HL-60 (cell line): Measurements from ENCODE around the gene ELN.

Source experiments
- DNase-seq, 2 experiments: peaks; one replicate each; pipeline ENCODE4 v3.0.0-alpha.2; 2010 to 2020; ENCODE audit warnings: low read depth in 1 of 2, low spot score in 1 of 2
- H3K27ac ChIP-seq: fragments of 250-450 bp; sonication (Bioruptor Pico); replicated peaks from 2 replicates; pipeline ENCODE4 v1.5.1; 2020; ENCODE audit warnings: mild to moderate bottlenecking, moderate library complexity
- H3K27me3 ChIP-seq: fragments of 250-450 bp; sonication (Bioruptor Pico); 2 replicates; pipeline ENCODE4 v1.5.1; 2021; ENCODE audit warnings: mild to moderate bottlenecking, moderate library complexity; ENCODE audit not compliant: insufficient read depth, poor library complexity, severe bottlenecking
- H3K4me3 ChIP-seq: replicated peaks from 2 replicates; pipeline ENCODE4 v1.5.1; 2011; ENCODE audit warnings: mild to moderate bottlenecking, control low read depth, low read length; ENCODE audit not compliant: insufficient read depth
- GABPA ChIP-seq: IDR thresholded peaks from 2 replicates; pipeline ENCODE4 v1.6.1; 2012; ENCODE audit warnings: low read depth
- POLR2AphosphoS5 ChIP-seq: IDR thresholded peaks from 2 replicates; pipeline ENCODE4 v1.6.1; 2012; ENCODE audit warnings: low read depth
- SPI1 ChIP-seq: IDR thresholded peaks from 2 replicates; pipeline ENCODE4 v1.6.1; 2012; ENCODE audit warnings: low read depth, mild to moderate bottlenecking, borderline replicate concordance
- TF ChIP-seq, protein P1 (sequence below): IDR thresholded peaks from 2 replicates; pipeline ENCODE4 v1.6.1; 2012; ENCODE audit warnings: low read depth; ENCODE audit not compliant: insufficient replicate concordance
- TF ChIP-seq, protein P2 (sequence below): IDR thresholded peaks from one replicate; pipeline ENCODE4 v1.5.1; 2011; ENCODE audit warnings: low read length, control low read depth, inconsistent platforms; ENCODE audit not compliant: insufficient read depth

Gene ELN

DNA sequence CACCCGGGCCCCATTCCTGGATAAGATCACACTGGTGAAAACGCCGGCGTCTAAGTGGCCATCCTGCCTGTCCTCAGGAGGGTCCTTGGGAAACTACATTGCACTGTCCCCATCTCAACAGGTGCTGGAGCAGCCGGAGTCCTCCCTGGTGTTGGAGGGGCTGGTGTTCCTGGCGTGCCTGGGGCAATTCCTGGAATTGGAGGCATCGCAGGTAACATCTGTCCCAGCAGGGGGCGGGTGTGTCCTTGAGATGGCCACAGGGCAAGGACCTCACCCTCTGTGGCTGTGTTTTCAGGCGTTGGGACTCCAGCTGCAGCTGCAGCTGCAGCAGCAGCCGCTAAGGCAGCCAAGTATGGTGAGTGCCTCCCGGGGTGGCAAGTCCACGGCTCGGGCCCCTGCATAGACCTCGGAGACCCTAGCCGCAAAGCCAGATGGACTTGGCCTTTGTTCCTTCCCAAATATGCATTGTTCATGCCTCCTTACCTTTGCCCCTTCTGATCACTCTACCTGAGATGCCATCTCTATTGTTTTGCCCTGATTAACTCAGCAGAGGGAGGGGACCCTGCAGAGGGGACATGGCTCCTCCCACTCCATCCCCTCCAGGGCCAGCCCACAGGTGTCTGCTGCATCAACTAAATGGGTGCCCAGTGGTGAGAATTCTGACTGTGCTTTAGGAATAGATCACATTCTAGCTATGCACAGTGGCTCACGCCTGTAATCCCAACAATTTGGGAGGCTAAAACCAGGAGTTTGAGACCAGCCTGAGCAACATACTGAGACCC lies 23.8 kb downstream of the ELN start:
- no peak overlapping the region for H3K27ac ChIP-seq
- peak in 1 of 2 experiments; percentile 15 for DNase-seq
- H3K4me3 ChIP-seq = no peak overlapping the region
- no peaks in the 10 kb centered on the region for H3K27me3 ChIP-seq
- TF ChIP-seq, protein P1, sequence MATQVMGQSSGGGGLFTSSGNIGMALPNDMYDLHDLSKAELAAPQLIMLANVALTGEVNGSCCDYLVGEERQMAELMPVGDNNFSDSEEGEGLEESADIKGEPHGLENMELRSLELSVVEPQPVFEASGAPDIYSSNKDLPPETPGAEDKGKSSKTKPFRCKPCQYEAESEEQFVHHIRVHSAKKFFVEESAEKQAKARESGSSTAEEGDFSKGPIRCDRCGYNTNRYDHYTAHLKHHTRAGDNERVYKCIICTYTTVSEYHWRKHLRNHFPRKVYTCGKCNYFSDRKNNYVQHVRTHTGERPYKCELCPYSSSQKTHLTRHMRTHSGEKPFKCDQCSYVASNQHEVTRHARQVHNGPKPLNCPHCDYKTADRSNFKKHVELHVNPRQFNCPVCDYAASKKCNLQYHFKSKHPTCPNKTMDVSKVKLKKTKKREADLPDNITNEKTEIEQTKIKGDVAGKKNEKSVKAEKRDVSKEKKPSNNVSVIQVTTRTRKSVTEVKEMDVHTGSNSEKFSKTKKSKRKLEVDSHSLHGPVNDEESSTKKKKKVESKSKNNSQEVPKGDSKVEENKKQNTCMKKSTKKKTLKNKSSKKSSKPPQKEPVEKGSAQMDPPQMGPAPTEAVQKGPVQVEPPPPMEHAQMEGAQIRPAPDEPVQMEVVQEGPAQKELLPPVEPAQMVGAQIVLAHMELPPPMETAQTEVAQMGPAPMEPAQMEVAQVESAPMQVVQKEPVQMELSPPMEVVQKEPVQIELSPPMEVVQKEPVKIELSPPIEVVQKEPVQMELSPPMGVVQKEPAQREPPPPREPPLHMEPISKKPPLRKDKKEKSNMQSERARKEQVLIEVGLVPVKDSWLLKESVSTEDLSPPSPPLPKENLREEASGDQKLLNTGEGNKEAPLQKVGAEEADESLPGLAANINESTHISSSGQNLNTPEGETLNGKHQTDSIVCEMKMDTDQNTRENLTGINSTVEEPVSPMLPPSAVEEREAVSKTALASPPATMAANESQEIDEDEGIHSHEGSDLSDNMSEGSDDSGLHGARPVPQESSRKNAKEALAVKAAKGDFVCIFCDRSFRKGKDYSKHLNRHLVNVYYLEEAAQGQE = no peak
- no peak for TF ChIP-seq SPI1
- TF ChIP-seq POLR2AphosphoS5 = no peak
- TF ChIP-seq GABPA = no peak
- TF ChIP-seq, protein P2, sequence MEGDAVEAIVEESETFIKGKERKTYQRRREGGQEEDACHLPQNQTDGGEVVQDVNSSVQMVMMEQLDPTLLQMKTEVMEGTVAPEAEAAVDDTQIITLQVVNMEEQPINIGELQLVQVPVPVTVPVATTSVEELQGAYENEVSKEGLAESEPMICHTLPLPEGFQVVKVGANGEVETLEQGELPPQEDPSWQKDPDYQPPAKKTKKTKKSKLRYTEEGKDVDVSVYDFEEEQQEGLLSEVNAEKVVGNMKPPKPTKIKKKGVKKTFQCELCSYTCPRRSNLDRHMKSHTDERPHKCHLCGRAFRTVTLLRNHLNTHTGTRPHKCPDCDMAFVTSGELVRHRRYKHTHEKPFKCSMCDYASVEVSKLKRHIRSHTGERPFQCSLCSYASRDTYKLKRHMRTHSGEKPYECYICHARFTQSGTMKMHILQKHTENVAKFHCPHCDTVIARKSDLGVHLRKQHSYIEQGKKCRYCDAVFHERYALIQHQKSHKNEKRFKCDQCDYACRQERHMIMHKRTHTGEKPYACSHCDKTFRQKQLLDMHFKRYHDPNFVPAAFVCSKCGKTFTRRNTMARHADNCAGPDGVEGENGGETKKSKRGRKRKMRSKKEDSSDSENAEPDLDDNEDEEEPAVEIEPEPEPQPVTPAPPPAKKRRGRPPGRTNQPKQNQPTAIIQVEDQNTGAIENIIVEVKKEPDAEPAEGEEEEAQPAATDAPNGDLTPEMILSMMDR = no peak

DNA sequence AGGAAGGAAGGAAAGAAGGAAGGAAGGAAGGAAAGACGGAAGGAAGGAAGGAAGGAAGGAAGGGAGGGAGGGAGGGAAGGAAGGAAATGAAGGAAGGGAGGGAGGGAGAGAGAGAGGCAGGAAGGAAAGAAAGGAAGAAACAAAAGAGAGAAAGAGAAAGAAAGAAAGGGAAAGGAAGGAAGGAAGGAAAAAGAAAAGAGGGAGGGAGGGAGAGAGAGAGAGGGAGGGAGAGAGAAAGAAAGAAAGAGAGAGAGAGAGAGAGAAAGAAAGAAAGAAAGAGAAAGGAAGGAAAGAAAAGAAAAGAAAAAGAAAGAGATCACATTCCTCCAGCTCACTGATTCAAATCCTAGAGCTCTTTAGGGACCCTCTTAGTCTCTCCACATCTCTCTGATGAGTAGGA lies 24.7 kb downstream of the ELN start:
- no peak overlapping the region for H3K4me3 ChIP-seq
- no peak overlapping the region for H3K27ac ChIP-seq
- H3K27me3 ChIP-seq = no peaks in the 10 kb centered on the region
- TF ChIP-seq SPI1 (no peak), POLR2AphosphoS5 (no peak), GABPA (no peak)
- TF ChIP-seq, protein P2 = no peak
- TF ChIP-seq, protein P1 = no peak
- no peak for DNase-seq

DNA sequence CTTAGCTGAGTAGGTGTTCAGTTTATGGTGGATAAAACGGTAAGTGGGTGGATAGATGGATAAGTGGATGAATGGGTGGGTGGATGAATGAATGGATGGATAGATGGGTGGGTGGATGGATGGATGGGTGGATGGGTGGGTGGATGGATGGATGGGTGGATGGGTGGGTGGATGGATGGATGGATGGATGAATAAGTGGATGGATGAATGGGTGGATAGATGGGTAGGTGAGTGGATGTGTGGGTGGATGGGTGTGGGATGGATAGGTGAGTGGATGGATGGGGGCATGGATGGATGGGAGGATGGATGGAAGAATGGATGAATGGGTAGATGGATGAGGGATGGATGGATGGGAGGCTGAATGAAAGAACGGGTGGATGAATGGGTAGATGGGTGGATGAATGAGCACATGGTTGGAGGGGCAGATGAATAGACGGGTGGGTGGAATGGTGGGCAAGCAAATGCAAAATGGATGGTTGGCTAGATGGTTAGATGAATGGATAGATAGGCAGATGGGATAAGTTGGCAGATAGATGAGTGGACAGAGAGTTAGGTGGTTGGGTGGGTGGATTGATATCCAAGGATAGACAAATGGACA lies 25.7 kb downstream of the ELN start:
- H3K27ac ChIP-seq = no peak overlapping the region
- TF ChIP-seq POLR2AphosphoS5 = no peak
- TF ChIP-seq SPI1 = no peak
- H3K27me3 ChIP-seq = no peaks in the 10 kb centered on the region
- DNase-seq = no peak
- H3K4me3 ChIP-seq = no peak overlapping the region

DNA sequence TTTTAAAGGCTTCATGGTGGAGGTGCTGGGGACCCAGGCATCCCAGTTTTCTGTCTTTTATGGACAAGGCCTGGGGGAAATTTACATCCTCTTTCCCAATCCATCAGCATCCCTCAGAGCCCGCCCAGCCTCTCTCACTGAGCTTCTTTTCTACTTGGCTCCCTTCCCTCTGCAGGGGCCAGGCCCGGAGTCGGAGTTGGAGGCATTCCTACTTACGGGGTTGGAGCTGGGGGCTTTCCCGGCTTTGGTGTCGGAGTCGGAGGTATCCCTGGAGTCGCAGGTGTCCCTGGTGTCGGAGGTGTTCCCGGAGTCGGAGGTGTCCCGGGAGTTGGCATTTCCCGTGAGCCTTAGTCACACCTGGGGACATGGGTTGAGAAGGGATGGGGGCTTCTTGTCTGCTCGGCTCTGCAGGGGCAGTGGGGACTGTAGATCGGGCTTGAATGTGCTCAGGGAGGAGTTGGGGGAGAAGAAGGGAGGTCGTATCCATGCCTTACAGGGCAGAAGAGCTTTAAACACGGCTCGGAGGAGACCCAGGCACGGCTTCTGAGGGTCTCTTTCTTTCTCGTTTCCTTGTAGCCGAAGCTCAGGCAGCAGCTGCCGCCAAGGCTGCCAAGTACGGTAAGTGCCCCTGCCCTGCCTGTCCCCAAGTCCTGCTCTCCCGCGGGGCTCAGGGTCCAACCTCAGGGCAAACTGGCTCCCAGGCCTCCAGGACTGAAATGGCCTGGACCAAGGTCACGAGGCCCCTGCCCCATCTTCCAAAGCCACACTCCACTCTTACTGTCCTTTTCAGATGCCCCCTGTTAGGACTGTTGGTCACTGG lies 28.3 kb downstream of the ELN start:
- no peak overlapping the region for H3K27ac ChIP-seq
- no peaks in the 10 kb centered on the region for H3K27me3 ChIP-seq
- DNase-seq = no peak
- TF ChIP-seq, protein P1 = no peak
- TF ChIP-seq SPI1 = no peak
- TF ChIP-seq GABPA = no peak
- TF ChIP-seq, protein P2 = no peak
- no peak for TF ChIP-seq POLR2AphosphoS5
- no peak overlapping the region for H3K4me3 ChIP-seq
